Osteoblast (primary cell): ENCODE measurements around the gene LHFPL2. TPM values are rescaled to one million over a fixed set of nuclear protein-coding genes. Genes with fewer than 3 reads are reported as not detected.
A peak's percentile ranks its signal among the peaks of the same experiment; 100 is the strongest.
"Not testable (repeated sequence)": the region's sequence is repeated elsewhere in the genome, so short reads cannot be mapped to it uniquely, and the experiment has no call there.

ENCODE experiments used
- DNase-seq: peaks from one replicate; pipeline ENCODE4 v3.0.0; 2011; ENCODE audit warnings: low spot score, mixed read lengths; ENCODE audit not compliant: insufficient read length; ENCODE audit errors: missing footprints
- H2AFZ ChIP-seq: 2 replicates; pipeline ENCODE4 v1.6.0; 2011; ENCODE audit warnings: mild to moderate bottlenecking, low read length
- H3K27ac ChIP-seq: 2 replicates; pipeline ENCODE4 v1.5.1; 2011; ENCODE audit warnings: mild to moderate bottlenecking, low read depth, low read length, moderate library complexity
- H3K27me3 ChIP-seq: 2 replicates; pipeline ENCODE4 v1.6.0; 2012; ENCODE audit warnings: mild to moderate bottlenecking, control low read depth, inconsistent platforms, low read length, moderate library complexity; ENCODE audit not compliant: insufficient read depth
- H3K36me3 ChIP-seq: 2 replicates; pipeline ENCODE4 v1.5.1; 2011; ENCODE audit warnings: mild to moderate bottlenecking, low read length, control low read depth, moderate library complexity; ENCODE audit not compliant: insufficient read depth
- H3K4me1 ChIP-seq: 2 replicates; pipeline ENCODE4 v1.5.1; 2011; ENCODE audit warnings: mild to moderate bottlenecking, low read length, control low read depth, moderate library complexity; ENCODE audit not compliant: insufficient read depth
- H3K4me2 ChIP-seq: 2 replicates; pipeline ENCODE4 v1.6.0; 2011; ENCODE audit warnings: mild to moderate bottlenecking, low read length; ENCODE audit not compliant: insufficient read depth
- H3K4me3 ChIP-seq: fragments of 200-600 bp; sonication (generic); 3 replicates; pipeline ENCODE4 v1.5.1; 2012; ENCODE audit warnings: mild to moderate bottlenecking, low read length, inconsistent platforms; ENCODE audit not compliant: insufficient read depth
- H3K79me2 ChIP-seq: 2 replicates; pipeline ENCODE4 v1.6.0; 2012; ENCODE audit warnings: mild to moderate bottlenecking, low read length, control low read depth, inconsistent platforms; ENCODE audit not compliant: insufficient read depth
- H3K9me3 ChIP-seq: 2 replicates; pipeline ENCODE4 v1.5.1; 2011; ENCODE audit warnings: low read depth, low read length, control low read depth
- H4K20me1 ChIP-seq: 2 replicates; pipeline ENCODE4 v1.6.0; 2012; ENCODE audit warnings: mild to moderate bottlenecking, low read length, control low read depth; ENCODE audit not compliant: insufficient read depth
- CTCF ChIP-seq: IDR thresholded peaks from 2 replicates; pipeline ENCODE4 v1.5.1; 2011; ENCODE audit warnings: mild to moderate bottlenecking, low read depth, low read length, moderate library complexity; ENCODE audit errors: extremely low read depth
- total RNA-seq: library from RNA; depleted of rRNA; stranded (reverse); fragments of >200 nt; gene quantifications from 2 replicates; pipeline ENCODE4 v1.2.3, GENCODE V29; 2012

LHFPL2 gene
- total RNA-seq: 63.6 and 64.4 TPM in 2 replicates

- Histone ChIP-seq H3K36me3 (no peaks in the 10 kb centered on the region), H3K27ac (peak within 1 kb of the TSS; percentile 89), H3K4me1 (peaks cover 28% of the 10 kb centered on the region), H3K9me3 (no peaks in the 10 kb centered on the region), H3K4me3 (peak within 1 kb of the TSS; percentile 84), H2AFZ (peak within 1 kb of the TSS; percentile 80), H3K4me2 (peak within 1 kb of the TSS; percentile 97), H4K20me1 (no peaks in the 10 kb centered on the region), H3K79me2 (peaks cover 42% of the 10 kb centered on the region), H3K27me3 (no peaks in the 10 kb centered on the region)
- no peak for TF ChIP-seq CTCF
- peak; percentile 97 for DNase-seq
Observed at GRCh38 chr5:78648359-78649210, at the start of gene LHFPL2. LHFPL2 (minus strand) TSS chr5:78648772; CDS start chr5:78510213, 138,559 bp downstream.

- Histone ChIP-seq H3K36me3 (no peaks in the 10 kb centered on the region), H2AFZ (no peak overlapping the region), H3K4me2 (no peak overlapping the region), H3K4me1 (peaks cover 18% of the 10 kb centered on the region), H3K9me3 (no peaks in the 10 kb centered on the region), H3K4me3 (no peak overlapping the region), H3K27me3 (no peaks in the 10 kb centered on the region), H4K20me1 (no peaks in the 10 kb centered on the region), H3K27ac (no peak overlapping the region), H3K79me2 (no peaks in the 10 kb centered on the region)
- no peak for TF ChIP-seq CTCF
- no peak for DNase-seq
Observed at GRCh38 chr5:78696637-78697036, 48.1 kb upstream of the LHFPL2 start.

GRCh38 chr5:78696052-78696451, 47.5 kb upstream of the LHFPL2 start:
- not testable (repeated sequence) for DNase-seq, H3K27ac ChIP-seq, H3K9me3 ChIP-seq, H3K4me3 ChIP-seq, H3K36me3 ChIP-seq, H2AFZ ChIP-seq, H3K27me3 ChIP-seq, H4K20me1 ChIP-seq, H3K4me2 ChIP-seq, H3K79me2 ChIP-seq
- peaks cover 18% of the 10 kb centered on the region for H3K4me1 ChIP-seq

- H3K4me3 ChIP-seq: no peak overlapping the region
- TF ChIP-seq CTCF: no peak
- no peak overlapping the region for H2AFZ ChIP-seq
- no peak overlapping the region for H3K27ac ChIP-seq
- H3K9me3 ChIP-seq: no peaks in the 10 kb centered on the region
- H3K79me2 ChIP-seq: no peaks in the 10 kb centered on the region
- H3K4me2 ChIP-seq: no peak overlapping the region
- H3K36me3 ChIP-seq: no peaks in the 10 kb centered on the region
- H3K4me1 ChIP-seq: peaks cover 6% of the 10 kb centered on the region
- no peaks in the 10 kb centered on the region for H3K27me3 ChIP-seq
- no peak for DNase-seq
- H4K20me1 ChIP-seq: no peaks in the 10 kb centered on the region
Observed at GRCh38 chr5:78693339-78693738, 44.8 kb upstream of the LHFPL2 start.
